ENCODE measurements around the gene HDAC9.

The HDAC9 gene

GRCh38 chr7:18671176-18671575, 175.6 kb downstream of the HDAC9 start:
- Histone ChIP-seq H3K9me3 (ENCODE audit: insufficient read depth, low read length) (no peaks in the 10 kb centered on the region), H3K36me3 (ENCODE audit: low read length) (no peaks in the 10 kb centered on the region), H3K4me3 (ENCODE audit: insufficient read depth, low read length, poor library complexity, severe bottlenecking) (no peak overlapping the region), H3K4me2 (ENCODE audit: low read depth, low read length, poor library complexity, severe bottlenecking) (no peak overlapping the region), H3K27ac (ENCODE audit: low read depth, low read length) (no peak overlapping the region), H4K20me1 (ENCODE audit: low read depth, low read length) (no peaks in the 10 kb centered on the region), H3F3A (ENCODE audit: insufficient read depth) (no peaks in the 10 kb centered on the region), H3K9ac (ENCODE audit: low read length) (no peak overlapping the region), H2AFZ (ENCODE audit: low read depth, low read length, severe bottlenecking) (no peak overlapping the region), H3K79me2 (ENCODE audit: insufficient read depth, low read length) (no peaks in the 10 kb centered on the region), H3K9me2 (replicated peaks; ENCODE audit: insufficient read depth, low read length) (no peaks in the 10 kb centered on the region), H3K27me3 (ENCODE audit: low read length) (no peaks in the 10 kb centered on the region)
- TF ChIP-seq EZH2phosphoT487 (conservative IDR thresholded peaks at IDR 0.05; ENCODE audit: low read length) = no peak
- TF ChIP-seq CTCF (IDR thresholded peaks at IDR 0.05; ENCODE audit: insufficient read depth, low read length, poor library complexity, severe bottlenecking) = no peak

GRCh38 chr7:18675579-18675978, 180.0 kb downstream of the HDAC9 start:
- Histone ChIP-seq H3K79me2 (ENCODE audit: insufficient read depth, low read length) (no peaks in the 10 kb centered on the region), H2AFZ (ENCODE audit: low read depth, low read length, severe bottlenecking) (no peak overlapping the region), H3K9ac (ENCODE audit: low read length) (no peak overlapping the region), H3K9me3 (ENCODE audit: insufficient read depth, low read length) (no peaks in the 10 kb centered on the region), H3K27ac (ENCODE audit: low read depth, low read length) (no peak overlapping the region), H3K4me2 (ENCODE audit: low read depth, low read length, poor library complexity, severe bottlenecking) (no peak overlapping the region), H3K36me3 (ENCODE audit: low read length) (no peaks in the 10 kb centered on the region), H3F3A (ENCODE audit: insufficient read depth) (no peaks in the 10 kb centered on the region), H4K20me1 (ENCODE audit: low read depth, low read length) (no peaks in the 10 kb centered on the region), H3K27me3 (ENCODE audit: low read length) (no peaks in the 10 kb centered on the region), H3K9me2 (replicated peaks; ENCODE audit: insufficient read depth, low read length) (no peaks in the 10 kb centered on the region), H3K4me3 (ENCODE audit: insufficient read depth, low read length, poor library complexity, severe bottlenecking) (no peak overlapping the region)
- TF ChIP-seq EZH2phosphoT487 (conservative IDR thresholded peaks at IDR 0.05; ENCODE audit: low read length) (no peak), CTCF (IDR thresholded peaks at IDR 0.05; ENCODE audit: insufficient read depth, low read length, poor library complexity, severe bottlenecking) (no peak)

GRCh38 chr7:18679261-18679660, 183.7 kb downstream of the HDAC9 start:
- H3K9ac ChIP-seq (ENCODE audit: low read length) = no peak overlapping the region
- H3K36me3 ChIP-seq (ENCODE audit: low read length) = no peaks in the 10 kb centered on the region
- H3K4me2 ChIP-seq (ENCODE audit: low read depth, low read length, poor library complexity, severe bottlenecking) = no peak overlapping the region
- no peak overlapping the region for H3K4me3 ChIP-seq (ENCODE audit: insufficient read depth, low read length, poor library complexity, severe bottlenecking)
- TF ChIP-seq EZH2phosphoT487 (conservative IDR thresholded peaks at IDR 0.05; ENCODE audit: low read length) (no peak), CTCF (IDR thresholded peaks at IDR 0.05; ENCODE audit: insufficient read depth, low read length, poor library complexity, severe bottlenecking) (no peak)
- no peaks in the 10 kb centered on the region for H4K20me1 ChIP-seq (ENCODE audit: low read depth, low read length)
- H3K79me2 ChIP-seq (ENCODE audit: insufficient read depth, low read length) = no peaks in the 10 kb centered on the region
- no peaks in the 10 kb centered on the region for H3K27me3 ChIP-seq (ENCODE audit: low read length)
- no peak overlapping the region for H3K27ac ChIP-seq (ENCODE audit: low read depth, low read length)
- H2AFZ ChIP-seq (ENCODE audit: low read depth, low read length, severe bottlenecking) = no peak overlapping the region
- no peaks in the 10 kb centered on the region for H3K9me3 ChIP-seq (ENCODE audit: insufficient read depth, low read length)
- H3K9me2 ChIP-seq (replicated peaks; ENCODE audit: insufficient read depth, low read length) = no peaks in the 10 kb centered on the region
- H3F3A ChIP-seq (ENCODE audit: insufficient read depth) = no peaks in the 10 kb centered on the region
